DMS79 (cell line): Measurements from ENCODE around the gene MRGPRG.
A peak's percentile ranks its signal among the peaks of the same experiment; 100 is the strongest.
"Not testable (repeated sequence)": the region's sequence is repeated elsewhere in the genome, so short reads cannot be mapped to it uniquely, and the experiment has no call there.

Experiments used
- DNase-seq: peaks from one replicate; lab custom pipeline; 2025; lab: John Stamatoyannopoulos, UW

Gene MRGPRG

GRCh38 chr11:3176487-3176886 lies 42.1 kb downstream of the MRGPRG start:
- DNase-seq, result no peak

- no peak for DNase-seq
These were observed 43.4 kb downstream of the MRGPRG start for GRCh38 chr11:3175194-3175593.

- DNase-seq, result no peak
These were observed 44.2 kb downstream of the MRGPRG start for GRCh38 chr11:3174387-3174786.

- no peak for DNase-seq
These were observed 44.8 kb downstream of the MRGPRG start for GRCh38 chr11:3173795-3174194.

GRCh38 chr11:3171931-3172560 lies 46.6 kb downstream of the MRGPRG start:
- no peak for DNase-seq

- no peak for DNase-seq
These were observed 47.6 kb downstream of the MRGPRG start for GRCh38 chr11:3170756-3171650.

GRCh38 chr11:3170044-3170755 lies 48.4 kb downstream of the MRGPRG start:
- peak; percentile 13 for DNase-seq

GRCh38 chr11:3169255-3170043 lies 49.2 kb downstream of the MRGPRG start:
- no peak for DNase-seq

- DNase-seq, result not testable (repeated sequence)
These were observed 49.8 kb downstream of the MRGPRG start for GRCh38 chr11:3168742-3169254.
